SK-N-SH (cell line): ENCODE results near the gene ZCCHC17.

ENCODE experiments used
- ELF1 ChIP-seq: IDR thresholded peaks from 2 replicates; pipeline ENCODE4 v1.4.0; 2012
- MXI1 ChIP-seq: IDR thresholded peaks from 2 replicates; pipeline ENCODE4 v1.6.1; 2012; ENCODE audit warnings: mild to moderate bottlenecking, low read depth, low read length, improper control_type of control experiment
- POLR2AphosphoS5 ChIP-seq: IDR thresholded peaks from 2 replicates; pipeline ENCODE4 v1.6.1; 2012; ENCODE audit warnings: low read depth, low read length
- RAD21 ChIP-seq: IDR thresholded peaks from 2 replicates; pipeline ENCODE4 v1.6.1; 2012; ENCODE audit warnings: mild to moderate bottlenecking, low read length
- RXRA ChIP-seq: IDR thresholded peaks from 2 replicates; pipeline ENCODE4 v1.4.0; 2012; ENCODE audit warnings: low read depth, mild to moderate bottlenecking, borderline replicate concordance
- TCF12 ChIP-seq: IDR thresholded peaks from 2 replicates; pipeline ENCODE4 v1.4.0; 2012
- TEAD4 ChIP-seq: IDR thresholded peaks from 2 replicates; pipeline ENCODE4 v1.4.0; 2012; ENCODE audit warnings: mild to moderate bottlenecking, borderline replicate concordance; ENCODE audit not compliant: insufficient read depth
- USF1 ChIP-seq: IDR thresholded peaks from 2 replicates; pipeline ENCODE4 v1.4.0; 2012; ENCODE audit warnings: low read depth, borderline replicate concordance
- YY1 ChIP-seq: IDR thresholded peaks from 2 replicates; pipeline ENCODE4 v1.4.0; 2012; ENCODE audit warnings: low read depth, mild to moderate bottlenecking
- TF ChIP-seq, protein P1 (sequence below): fragments of 200-600 bp; sonication (generic); IDR thresholded peaks from 2 replicates; pipeline ENCODE4 v1.6.1; 2017; ENCODE audit warnings: antibody characterized with exemption, mild to moderate bottlenecking, moderate library complexity

- TF ChIP-seq TCF12 (no peak), USF1 (no peak), MXI1 (no peak), RXRA (no peak), RAD21 (no peak), POLR2AphosphoS5 (no peak), ELF1 (no peak), YY1 (no peak), TEAD4 (no peak)
- TF ChIP-seq, protein P1, sequence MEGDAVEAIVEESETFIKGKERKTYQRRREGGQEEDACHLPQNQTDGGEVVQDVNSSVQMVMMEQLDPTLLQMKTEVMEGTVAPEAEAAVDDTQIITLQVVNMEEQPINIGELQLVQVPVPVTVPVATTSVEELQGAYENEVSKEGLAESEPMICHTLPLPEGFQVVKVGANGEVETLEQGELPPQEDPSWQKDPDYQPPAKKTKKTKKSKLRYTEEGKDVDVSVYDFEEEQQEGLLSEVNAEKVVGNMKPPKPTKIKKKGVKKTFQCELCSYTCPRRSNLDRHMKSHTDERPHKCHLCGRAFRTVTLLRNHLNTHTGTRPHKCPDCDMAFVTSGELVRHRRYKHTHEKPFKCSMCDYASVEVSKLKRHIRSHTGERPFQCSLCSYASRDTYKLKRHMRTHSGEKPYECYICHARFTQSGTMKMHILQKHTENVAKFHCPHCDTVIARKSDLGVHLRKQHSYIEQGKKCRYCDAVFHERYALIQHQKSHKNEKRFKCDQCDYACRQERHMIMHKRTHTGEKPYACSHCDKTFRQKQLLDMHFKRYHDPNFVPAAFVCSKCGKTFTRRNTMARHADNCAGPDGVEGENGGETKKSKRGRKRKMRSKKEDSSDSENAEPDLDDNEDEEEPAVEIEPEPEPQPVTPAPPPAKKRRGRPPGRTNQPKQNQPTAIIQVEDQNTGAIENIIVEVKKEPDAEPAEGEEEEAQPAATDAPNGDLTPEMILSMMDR: no peak
Observed at GRCh38 chr1:31390071-31390470, 93.2 kb downstream of the ZCCHC17 start.
